ENCODE data around the gene GZMB. TPM values are rescaled to one million over a fixed set of nuclear protein-coding genes. Genes with fewer than 3 reads are reported as not detected.

GZMB gene
- total and polyA plus RNA-seq, 2 of the 8 experiments (the other 6 are each of a cell fraction or from before 2014, with no cell fraction given) = not detected

DNA sequence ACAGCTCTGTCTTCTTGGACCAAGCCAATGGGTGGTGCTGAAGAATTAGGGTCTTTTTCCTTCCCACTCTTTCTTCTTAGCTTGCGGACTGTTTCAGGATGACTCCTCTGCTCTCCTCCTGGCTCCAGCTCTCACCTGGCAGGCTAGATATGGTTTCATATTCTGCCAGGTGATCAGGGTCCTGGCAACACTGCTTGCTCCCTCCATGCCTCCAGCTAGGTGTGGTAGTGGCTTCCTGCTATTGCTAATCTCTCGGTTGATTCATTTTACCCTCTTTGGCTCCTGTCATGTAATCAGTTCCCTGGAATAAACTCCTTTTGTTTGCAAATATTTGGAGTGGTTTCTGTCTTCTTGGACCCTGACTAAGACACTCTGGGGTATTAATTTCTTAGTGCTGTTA, 20.2 kb downstream of the GZMB start (continued):
- TF ChIP-seq SAP30 (IDR thresholded peaks at IDR 0.05; ENCODE audit: insufficient read depth, insufficient replicate concordance, low read length) (no peak), SP4 (IDR thresholded peaks at IDR 0.05; ENCODE audit: low read length) (no peak), ATF3 (IDR thresholded peaks at IDR 0.05; ENCODE audit: insufficient read depth, low read depth, low read length) (no peak), TAF7 (optimal IDR thresholded peaks at IDR 0.05; ENCODE audit: borderline replicate concordance, low read depth, low read length) (no peak), EP300 (IDR thresholded peaks at IDR 0.05; ENCODE audit: borderline replicate concordance in 1 of 2, low read depth in 2 of 2, low read length in 2 of 2) (no peak)

Data from H1 (cell line).